ENCODE measurements around the gene ZNHIT3. TPM values are rescaled to one million over a fixed set of nuclear protein-coding genes. Genes with fewer than 3 reads are reported as not detected.

Gene ZNHIT3
- polyA plus RNA-seq, 2 of the 4 experiments (the other 2 are of a cell fraction), result 117 to 166 TPM

DNA sequence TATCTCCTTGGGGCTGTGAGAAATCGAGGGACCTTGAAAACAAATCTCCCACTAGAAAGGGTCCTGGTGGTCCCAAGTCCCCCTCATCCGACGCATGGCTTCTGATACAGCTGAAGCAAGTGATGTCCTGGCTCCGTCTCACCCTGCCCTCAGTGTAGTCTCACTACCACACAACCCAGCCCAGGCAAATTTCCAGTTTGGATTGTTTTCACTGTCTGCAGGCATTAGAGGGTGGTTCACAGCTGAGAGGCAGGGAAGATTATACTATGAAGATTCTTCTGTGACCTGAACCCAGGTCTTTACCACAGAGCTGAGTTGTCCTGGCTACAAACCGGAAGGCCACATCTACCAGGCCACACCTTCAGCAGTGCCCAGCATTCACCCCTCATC lies 17.7 kb downstream of the ZNHIT3 start:
- Histone ChIP-seq H3K4me3 (no peak overlapping the region), H3K4me2 (no peak overlapping the region), H3K4me1 (no peaks in the 10 kb centered on the region; the same call in 2 of the 3 replicates), H3K27ac (no peak overlapping the region), H3K9me3 (no peaks in the 10 kb centered on the region)
- 98% methylated on average over 5 of the region's 5 CpGs for WGBS (ENCODE audit: missing lambda C conversion rate)
- FAIRE-seq, result no peak
- ATAC-seq, result no peak
- POLR2A ChIA-PET, result interaction anchor here (1.0 kb wide), 1 partner anchor 30 kb away, joined by 3 read pairs; the partner anchor contains the start of gene MYO19
- no peak for TF ChIP-seq BHLHE40 (IDR thresholded peaks at IDR 0.05; ENCODE audit: low read depth, low read length)
- TF ChIP-seq EHF (CRISPR knock-in tag; IDR thresholded peaks at IDR 0.05), result no peak
- TF ChIP-seq ZNF302 (CRISPR knock-in tag; IDR thresholded peaks at IDR 0.05), result no peak
- TF ChIP-seq HOXB13 (CRISPR knock-in tag; IDR thresholded peaks at IDR 0.05; ENCODE audit: low read depth), result no peak
- TF ChIP-seq NPAS2 (CRISPR knock-in tag; IDR thresholded peaks at IDR 0.05; ENCODE audit: borderline replicate concordance), result no peak
- TF ChIP-seq MAZ (IDR thresholded peaks at IDR 0.05; ENCODE audit: borderline replicate concordance, low read depth, low read length), result no peak
- no peak for TF ChIP-seq GATA3 (IDR thresholded peaks at IDR 0.05; ENCODE audit: borderline replicate concordance)
- TF ChIP-seq ZSCAN20 (CRISPR knock-in tag; IDR thresholded peaks at IDR 0.05), result no peak
- DNase-seq (ENCODE audit: low read depth in 1 of 2, low spot score in 1 of 2), result no peak
- CTCF ChIA-PET, result interaction anchor here (1.7 to 3.3 kb wide), 2 partner anchors 11 kb away, joined by 4 to 16 read pairs; no protein-coding TSS in a partner anchor

DNA sequence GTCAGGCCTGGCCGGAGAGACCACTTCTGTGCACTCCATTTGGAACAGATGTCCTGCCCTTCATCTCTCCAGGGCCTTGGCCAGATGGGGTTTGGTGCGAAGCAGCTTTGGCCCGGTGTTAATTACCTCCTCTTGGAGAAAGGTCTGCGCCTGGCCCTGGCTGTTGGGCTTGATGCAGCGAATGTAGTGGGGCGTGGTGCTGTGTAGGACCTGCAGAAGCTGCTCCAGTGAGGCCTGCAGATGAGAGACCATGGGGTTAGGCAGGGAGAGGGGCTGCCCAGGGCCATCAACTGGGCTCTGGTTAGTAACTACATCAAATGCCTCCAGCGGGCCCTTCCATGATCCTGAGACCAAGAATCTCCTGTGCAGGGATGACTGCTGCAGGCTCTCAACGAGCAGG lies 18.7 kb downstream of the ZNHIT3 start:
- ChIA-PET CTCF (interaction anchor here (0.8 to 3.3 kb wide), 4 partner anchors 10 to 22 kb away, joined by 3 to 16 read pairs (median 4); no protein-coding TSS in a partner anchor), POLR2A (no interaction called here)
- FAIRE-seq (no peak), DNase-seq (ENCODE audit: low read depth in 1 of 2, low spot score in 1 of 2) (no peak), ATAC-seq (no peak)
- no peaks in the 10 kb centered on the region; the same call in 2 of the 3 replicates for H3K4me1 ChIP-seq
- TF ChIP-seq FOSB (CRISPR knock-in tag; IDR thresholded peaks at IDR 0.05), result no peak
- TF ChIP-seq, protein P1, sequence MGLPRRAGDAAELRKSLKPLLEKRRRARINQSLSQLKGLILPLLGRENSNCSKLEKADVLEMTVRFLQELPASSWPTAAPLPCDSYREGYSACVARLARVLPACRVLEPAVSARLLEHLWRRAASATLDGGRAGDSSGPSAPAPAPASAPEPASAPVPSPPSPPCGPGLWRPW (IDR thresholded peaks at IDR 0.05), result no peak
- no peak for TF ChIP-seq SMC3 (IDR thresholded peaks at IDR 0.05)
- TF ChIP-seq CEBPB (IDR thresholded peaks at IDR 0.05), result no peak
- TF ChIP-seq POLR2A (IDR thresholded peaks at IDR 0.05; ENCODE audit: low read length), result no peak
- no peak for TF ChIP-seq ZSCAN20 (CRISPR knock-in tag; IDR thresholded peaks at IDR 0.05)
- no peak for TF ChIP-seq ZFP36 (IDR thresholded peaks at IDR 0.05; ENCODE audit: borderline replicate concordance, partially characterized antibody)
- no peak for TF ChIP-seq ZNF302 (CRISPR knock-in tag; IDR thresholded peaks at IDR 0.05)
- TF ChIP-seq EP300 (IDR thresholded peaks at IDR 0.05), result no peak
- no peak for TF ChIP-seq BHLHE40 (IDR thresholded peaks at IDR 0.05; ENCODE audit: low read depth, low read length)
- no peak for TF ChIP-seq PHF8 (IDR thresholded peaks at IDR 0.05; ENCODE audit: borderline replicate concordance, low read depth)
- no peak for TF ChIP-seq JUNB (IDR thresholded peaks at IDR 0.05)
- TF ChIP-seq SREBF2 (IDR thresholded peaks at IDR 0.05), result no peak
- no peak for TF ChIP-seq HOXB5 (CRISPR knock-in tag; IDR thresholded peaks at IDR 0.05)
- TF ChIP-seq MAFK (IDR thresholded peaks at IDR 0.05; ENCODE audit: partially characterized antibody), result no peak
- TF ChIP-seq CBX8 (IDR thresholded peaks at IDR 0.05), result no peak
- no peak for TF ChIP-seq RFX5 (IDR thresholded peaks at IDR 0.05)
- TF ChIP-seq KDM5A (IDR thresholded peaks at IDR 0.05), result no peak
- TF ChIP-seq, protein P2, sequence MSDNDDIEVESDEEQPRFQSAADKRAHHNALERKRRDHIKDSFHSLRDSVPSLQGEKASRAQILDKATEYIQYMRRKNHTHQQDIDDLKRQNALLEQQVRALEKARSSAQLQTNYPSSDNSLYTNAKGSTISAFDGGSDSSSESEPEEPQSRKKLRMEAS (IDR thresholded peaks at IDR 0.05), result no peak
- no peak for TF ChIP-seq CBX2 (IDR thresholded peaks at IDR 0.05; ENCODE audit: borderline replicate concordance, low read depth)
- WGBS (ENCODE audit: missing lambda C conversion rate), result 93% methylated on average over 8 of the region's 8 CpGs
- no peak overlapping the region for H3K4me2 ChIP-seq
- no peak overlapping the region for H3K27ac ChIP-seq
- no peaks in the 10 kb centered on the region for H3K9me3 ChIP-seq
- no peak overlapping the region for H3K4me3 ChIP-seq

DNA sequence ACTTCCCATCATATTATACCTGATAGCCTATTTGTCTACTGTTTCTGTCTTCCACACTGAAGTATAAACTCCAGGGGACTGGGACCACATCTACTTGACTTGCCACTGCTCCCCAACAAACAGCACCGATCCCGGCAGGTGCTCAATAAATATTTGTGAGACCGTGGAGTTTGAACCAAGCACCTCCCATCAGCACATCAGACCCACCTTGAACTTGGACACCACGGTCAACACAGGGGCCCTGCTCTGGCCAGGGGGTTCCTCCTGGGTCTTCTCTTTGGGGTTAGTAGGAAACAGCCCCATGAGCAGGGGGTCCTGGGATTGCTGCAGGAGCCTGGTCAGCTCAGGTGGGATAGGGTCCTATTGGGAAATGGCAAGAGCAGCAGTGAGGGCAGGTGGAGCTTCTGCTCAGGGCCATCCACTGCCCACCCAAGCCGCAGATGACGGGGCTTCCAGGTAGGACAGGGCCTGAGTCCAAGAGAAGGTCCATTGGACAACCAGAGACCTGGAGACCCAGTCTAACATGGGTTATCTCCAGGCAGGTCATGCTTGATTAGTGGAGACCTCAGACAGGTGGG lies 19.9 kb downstream of the ZNHIT3 start:
- FAIRE-seq (no peak), ATAC-seq (no peak), DNase-seq (ENCODE audit: low read depth in 1 of 2, low spot score in 1 of 2) (no peak)
- H3K4me1 ChIP-seq, result no peaks in the 10 kb centered on the region
- POLR2A ChIA-PET, result no interaction called here
- H3K4me3 ChIP-seq, result no peak overlapping the region
- H3K9me3 ChIP-seq, result no peaks in the 10 kb centered on the region
- WGBS (ENCODE audit: missing lambda C conversion rate), result 97% methylated on average over 6 of the region's 6 CpGs
- CTCF ChIA-PET, result interaction anchor here (1.0 to 3.3 kb wide), 4 partner anchors 9 to 23 kb away, joined by 3 to 16 read pairs (median 7); partner anchors contain the start of gene ZNHIT3
- H3K27ac ChIP-seq, result no peak overlapping the region
- no peak for TF ChIP-seq FOSL2 (IDR thresholded peaks at IDR 0.05)
- no peak for TF ChIP-seq FOSL2 (CRISPR knock-in tag; IDR thresholded peaks at IDR 0.05)
- TF ChIP-seq, protein P3, sequence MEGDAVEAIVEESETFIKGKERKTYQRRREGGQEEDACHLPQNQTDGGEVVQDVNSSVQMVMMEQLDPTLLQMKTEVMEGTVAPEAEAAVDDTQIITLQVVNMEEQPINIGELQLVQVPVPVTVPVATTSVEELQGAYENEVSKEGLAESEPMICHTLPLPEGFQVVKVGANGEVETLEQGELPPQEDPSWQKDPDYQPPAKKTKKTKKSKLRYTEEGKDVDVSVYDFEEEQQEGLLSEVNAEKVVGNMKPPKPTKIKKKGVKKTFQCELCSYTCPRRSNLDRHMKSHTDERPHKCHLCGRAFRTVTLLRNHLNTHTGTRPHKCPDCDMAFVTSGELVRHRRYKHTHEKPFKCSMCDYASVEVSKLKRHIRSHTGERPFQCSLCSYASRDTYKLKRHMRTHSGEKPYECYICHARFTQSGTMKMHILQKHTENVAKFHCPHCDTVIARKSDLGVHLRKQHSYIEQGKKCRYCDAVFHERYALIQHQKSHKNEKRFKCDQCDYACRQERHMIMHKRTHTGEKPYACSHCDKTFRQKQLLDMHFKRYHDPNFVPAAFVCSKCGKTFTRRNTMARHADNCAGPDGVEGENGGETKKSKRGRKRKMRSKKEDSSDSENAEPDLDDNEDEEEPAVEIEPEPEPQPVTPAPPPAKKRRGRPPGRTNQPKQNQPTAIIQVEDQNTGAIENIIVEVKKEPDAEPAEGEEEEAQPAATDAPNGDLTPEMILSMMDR (IDR thresholded peaks at IDR 0.05), result no peak
- TF ChIP-seq, protein P4, sequence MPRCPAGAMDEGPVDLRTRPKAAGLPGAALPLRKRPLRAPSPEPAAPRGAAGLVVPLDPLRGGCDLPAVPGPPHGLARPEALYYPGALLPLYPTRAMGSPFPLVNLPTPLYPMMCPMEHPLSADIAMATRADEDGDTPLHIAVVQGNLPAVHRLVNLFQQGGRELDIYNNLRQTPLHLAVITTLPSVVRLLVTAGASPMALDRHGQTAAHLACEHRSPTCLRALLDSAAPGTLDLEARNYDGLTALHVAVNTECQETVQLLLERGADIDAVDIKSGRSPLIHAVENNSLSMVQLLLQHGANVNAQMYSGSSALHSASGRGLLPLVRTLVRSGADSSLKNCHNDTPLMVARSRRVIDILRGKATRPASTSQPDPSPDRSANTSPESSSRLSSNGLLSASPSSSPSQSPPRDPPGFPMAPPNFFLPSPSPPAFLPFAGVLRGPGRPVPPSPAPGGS (IDR thresholded peaks at IDR 0.05), result no peak
- no peak for TF ChIP-seq ZNF302 (CRISPR knock-in tag; IDR thresholded peaks at IDR 0.05)
- no peak for TF ChIP-seq EP300 (IDR thresholded peaks at IDR 0.05)
- TF ChIP-seq HMGXB4 (CRISPR knock-in tag; IDR thresholded peaks at IDR 0.05; ENCODE audit: borderline replicate concordance), result no peak
- H3K4me2 ChIP-seq, result no peak overlapping the region
